Kidney (tissue), 14 donors: Measurements from ENCODE around the gene SFSWAP. TPM values are rescaled to one million over a fixed set of nuclear protein-coding genes. Genes with fewer than 3 reads are reported as not detected.

ENCODE experiments used
- DNase-seq, 5 donors: peaks; one replicate each; pipeline ENCODE4 v3.0.0-alpha.2; 2013 to 2020
- FAIRE-seq: peaks from 2 replicates; lab custom pipeline; 2012; peaks lifted over from hg19 to GRCh38; lab: Jason Lieb, UNC
- H3K27ac ChIP-seq, 2 donors: one replicate each; pipeline ENCODE4 v1.7.0; 2013; ENCODE audit warnings: low read depth in 2 of 2, low read length in 2 of 2, inconsistent platforms in 1 of 2
- H3K27me3 ChIP-seq: one replicate; pipeline ENCODE4 v1.7.1; 2013; ENCODE audit warnings: low read length, inconsistent platforms; ENCODE audit not compliant: control insufficient read depth, insufficient read depth
- H3K36me3 ChIP-seq, 3 donors: one replicate each; pipeline versions ENCODE4 v1.7.0 to v1.7.1; 2013; ENCODE audit warnings: low read length in 3 of 3, control low read depth in 1 of 3, inconsistent platforms in 1 of 3; ENCODE audit not compliant: insufficient read depth in 3 of 3, control insufficient read depth in 2 of 3
- H3K4me1 ChIP-seq, 3 donors: one replicate each; pipeline versions ENCODE4 v1.7.0 to v1.7.1; 2013; ENCODE audit warnings: low read length in 3 of 3, inconsistent platforms in 1 of 3, low read depth in 1 of 3; ENCODE audit not compliant: control insufficient read depth in 2 of 3, insufficient read depth in 2 of 3
- H3K4me3 ChIP-seq, 3 donors: one replicate each; pipeline versions ENCODE4 v1.7.0 to v1.8.1; 2013; ENCODE audit warnings: low read length in 3 of 3, control low read depth in 1 of 3, inconsistent platforms in 1 of 3
- H3K9ac ChIP-seq, 3 donors: one replicate each; pipeline versions ENCODE4 v1.7.0 to v1.7.1; 2013; ENCODE audit warnings: low read length in 3 of 3, control low read depth in 1 of 3, inconsistent platforms in 1 of 3
- H3K9me3 ChIP-seq, 3 donors: one replicate each; pipeline versions ENCODE4 v1.7.0 to v1.7.1; 2013; ENCODE audit warnings: low read length in 3 of 3, control low read depth in 1 of 3, inconsistent platforms in 1 of 3; ENCODE audit not compliant: control insufficient read depth in 2 of 3, insufficient read depth in 1 of 3
- intact Hi-C: fragments of 100-400 bp; cut with DNase I; formaldehyde crosslinking; loops from one replicate; pipeline ENCODE4 v1.11.1; 2022
- polyA plus RNA-seq: library from polyadenylated mRNA; stranded (reverse); fragments of 350-450 nt; fragmentation: Illumina TruSeq; extraction: RNeasy Lipid Tissue Mini Kit (QIAGEN cat#74804); gene quantifications from one replicate; pipeline ENCODE4 v1.2.3, GENCODE V29; 2014; ENCODE audit warnings: low read depth, low replicate concordance; ENCODE audit not compliant: insufficient read depth
- total RNA-seq: library from RNA; stranded (reverse); fragmentation: NEBNext Ultra II Directional; extraction: Animal tissue kit (Norgen Biotek cat#: 25700); gene quantifications from one replicate; pipeline ENCODE4 v1.2.1, GENCODE V29; 2021
- TF ChIP-seq, protein P1 (sequence below): IDR thresholded peaks from 3 replicates; pipeline ENCODE4 v1.5.1; 2012; ENCODE audit warnings: mild to moderate bottlenecking, moderate library complexity, borderline replicate concordance; ENCODE audit not compliant: insufficient read depth; ENCODE audit errors: extremely low read depth
- donor health status: control.
- donor health status: control.
- donor health status: control.
- donor health status: control.
- donor health status: control.
- donor health status: DM: yes; HTN: yes; CAD: no.
- donor health status: Normal renal cell carcinoma (clear cell type).

Gene SFSWAP
- total and polyA plus RNA-seq, 2 donors from 2014 or later: 13.9 to 46.2 TPM

DNA sequence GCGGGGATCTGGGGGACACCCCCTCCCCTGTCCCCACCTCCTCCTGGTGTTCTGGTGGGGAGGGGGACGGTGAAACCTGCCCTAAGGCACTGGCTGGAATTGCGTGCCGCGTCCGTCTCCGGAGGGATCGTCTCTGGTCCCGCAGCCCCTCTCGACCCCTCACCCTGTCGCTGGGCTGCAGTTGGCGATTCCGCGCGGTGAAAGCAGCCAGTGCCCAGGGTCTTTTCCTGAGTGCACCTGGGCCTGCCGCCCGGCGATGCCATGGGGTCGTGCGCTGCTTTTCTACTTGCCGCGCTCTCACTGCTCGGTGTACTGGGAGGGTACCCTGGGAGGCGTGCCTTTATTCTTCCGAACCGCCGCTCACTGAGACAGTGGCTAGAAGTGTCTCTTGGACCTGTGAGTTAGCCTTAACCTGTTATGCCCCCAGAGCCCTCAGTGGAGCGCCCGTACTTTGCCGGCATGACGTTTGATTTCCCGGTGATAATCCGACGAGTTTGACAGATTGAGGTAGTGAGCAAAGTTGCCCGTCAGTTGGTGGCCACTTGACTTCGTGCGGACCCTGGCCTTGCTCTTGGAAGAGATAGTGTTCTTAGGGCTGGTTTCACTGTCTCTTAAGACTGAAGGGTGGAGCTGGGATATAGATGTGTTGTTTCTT is 788 bp downstream of the SFSWAP start:
- H3K27me3 ChIP-seq: no peaks in the 10 kb centered on the region
- DNase-seq: no peak

DNA sequence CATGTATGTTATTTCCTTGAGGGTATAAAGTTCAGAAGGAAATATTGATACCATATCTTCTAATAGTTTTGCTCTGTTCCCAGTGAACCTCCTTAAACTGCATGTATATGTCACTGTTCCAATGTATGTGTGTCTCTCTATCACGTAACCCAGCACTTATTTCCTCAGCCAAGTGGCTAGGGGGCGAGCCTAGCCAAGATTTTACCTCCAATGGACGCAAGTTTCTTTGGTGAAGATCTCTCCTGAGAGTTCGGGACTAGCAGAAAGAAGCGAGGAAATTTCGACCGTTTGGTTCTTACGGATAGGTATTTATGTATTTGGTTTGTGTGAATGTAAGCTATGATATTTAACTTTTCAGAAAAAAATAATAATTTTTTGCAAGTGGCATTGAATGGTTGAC is 2.5 kb downstream of the SFSWAP start:
- DNase-seq (no peak), FAIRE-seq (no peak)
- H3K4me3 ChIP-seq: no peak overlapping the region
- no peak overlapping the region for H3K27ac ChIP-seq
- no peaks in the 10 kb centered on the region for H3K9me3 ChIP-seq
- intact Hi-C loops: no loop called here
- no peak overlapping the region for H3K9ac ChIP-seq
- TF ChIP-seq, protein P1, sequence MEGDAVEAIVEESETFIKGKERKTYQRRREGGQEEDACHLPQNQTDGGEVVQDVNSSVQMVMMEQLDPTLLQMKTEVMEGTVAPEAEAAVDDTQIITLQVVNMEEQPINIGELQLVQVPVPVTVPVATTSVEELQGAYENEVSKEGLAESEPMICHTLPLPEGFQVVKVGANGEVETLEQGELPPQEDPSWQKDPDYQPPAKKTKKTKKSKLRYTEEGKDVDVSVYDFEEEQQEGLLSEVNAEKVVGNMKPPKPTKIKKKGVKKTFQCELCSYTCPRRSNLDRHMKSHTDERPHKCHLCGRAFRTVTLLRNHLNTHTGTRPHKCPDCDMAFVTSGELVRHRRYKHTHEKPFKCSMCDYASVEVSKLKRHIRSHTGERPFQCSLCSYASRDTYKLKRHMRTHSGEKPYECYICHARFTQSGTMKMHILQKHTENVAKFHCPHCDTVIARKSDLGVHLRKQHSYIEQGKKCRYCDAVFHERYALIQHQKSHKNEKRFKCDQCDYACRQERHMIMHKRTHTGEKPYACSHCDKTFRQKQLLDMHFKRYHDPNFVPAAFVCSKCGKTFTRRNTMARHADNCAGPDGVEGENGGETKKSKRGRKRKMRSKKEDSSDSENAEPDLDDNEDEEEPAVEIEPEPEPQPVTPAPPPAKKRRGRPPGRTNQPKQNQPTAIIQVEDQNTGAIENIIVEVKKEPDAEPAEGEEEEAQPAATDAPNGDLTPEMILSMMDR: no peak
- peaks cover 0 to 19% (median 4%) of the 10 kb centered on the region in 3 donors for H3K4me1 ChIP-seq
- H3K36me3 ChIP-seq: peaks cover 7 to 35% (median 17%) of the 10 kb centered on the region in 3 donors
- no peaks in the 10 kb centered on the region for H3K27me3 ChIP-seq

More for the DNA sequence above, 788 bp downstream of the SFSWAP start:
- Histone ChIP-seq H3K4me1 (peaks cover 0 to 19% (median 4%) of the 10 kb centered on the region in 3 donors), H3K9ac (peak overlapping the region; percentile 95 to 99 (median 96)), H3K27ac (no peak overlapping the region), H3K36me3 (peaks cover 7 to 27% (median 15%) of the 10 kb centered on the region in 3 donors), H3K9me3 (no peaks in the 10 kb centered on the region), H3K4me3 (peak overlapping the region; percentile 96 to 100 (median 98))
- TF ChIP-seq, protein P1: no peak
- no peak for FAIRE-seq
- intact Hi-C loops: no loop called here

DNA sequence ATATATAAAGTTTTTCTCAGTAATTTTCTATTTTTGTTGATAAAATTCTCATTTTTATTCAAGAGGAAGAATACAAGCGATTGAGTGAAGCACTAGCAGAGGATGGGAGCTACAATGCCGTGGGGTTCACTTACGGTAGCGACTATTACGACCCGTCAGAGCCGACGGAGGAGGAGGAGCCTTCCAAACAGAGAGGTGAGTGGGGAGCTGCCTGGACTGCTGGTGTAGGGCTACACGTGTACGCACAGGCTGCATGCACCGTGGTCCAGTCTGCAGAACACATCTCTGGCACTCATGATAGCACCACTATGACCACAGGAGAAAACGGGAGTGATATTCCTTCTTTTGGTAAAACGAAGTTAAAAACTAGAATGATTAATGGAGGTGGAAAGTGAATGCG is 3.9 kb downstream of the SFSWAP start:
- no peaks in the 10 kb centered on the region for H3K9me3 ChIP-seq
- FAIRE-seq: no peak
- H3K4me3 ChIP-seq: no peak overlapping the region
- H3K27me3 ChIP-seq: no peaks in the 10 kb centered on the region
- H3K27ac ChIP-seq: no peak overlapping the region
- H3K4me1 ChIP-seq: peaks cover 0 to 19% (median 4%) of the 10 kb centered on the region in 3 donors
- no peak overlapping the region for H3K9ac ChIP-seq
- peaks cover 7 to 49% (median 30%) of the 10 kb centered on the region in 3 donors for H3K36me3 ChIP-seq
- DNase-seq: no peak
- TF ChIP-seq, protein P1: no peak
- intact Hi-C loops: no loop called here
